Esophagus mucosa (tissue), 1 donor: ENCODE data around the gene IGHMBP2. TPM values are rescaled to one million over a fixed set of nuclear protein-coding genes. Genes with fewer than 3 reads are reported as not detected.

ENCODE experiments used
- ATAC-seq: fragments of 200-7000 bp; cut with Tn5 transposase; one replicate; pipeline ENCODE4 v1.9.1; 2020
- total RNA-seq: library from RNA; stranded (reverse); gene quantifications from one replicate; pipeline ENCODE4 v1.2.4, GENCODE V29; 2023
- donor health status: DM: yes; HTN: yes; CAD: no.

Gene IGHMBP2
- total RNA-seq, 1 donor from 2014 or later: 12.6 TPM

GRCh38 chr11:68928136-68928880 is 24.6 kb downstream of the IGHMBP2 start:
- no peak for ATAC-seq

GRCh38 chr11:68929135-68929534 is 25.4 kb downstream of the IGHMBP2 start:
- ATAC-seq: no peak

GRCh38 chr11:68929706-68930570 is 26.2 kb downstream of the IGHMBP2 start:
- no peak for ATAC-seq

DNA sequence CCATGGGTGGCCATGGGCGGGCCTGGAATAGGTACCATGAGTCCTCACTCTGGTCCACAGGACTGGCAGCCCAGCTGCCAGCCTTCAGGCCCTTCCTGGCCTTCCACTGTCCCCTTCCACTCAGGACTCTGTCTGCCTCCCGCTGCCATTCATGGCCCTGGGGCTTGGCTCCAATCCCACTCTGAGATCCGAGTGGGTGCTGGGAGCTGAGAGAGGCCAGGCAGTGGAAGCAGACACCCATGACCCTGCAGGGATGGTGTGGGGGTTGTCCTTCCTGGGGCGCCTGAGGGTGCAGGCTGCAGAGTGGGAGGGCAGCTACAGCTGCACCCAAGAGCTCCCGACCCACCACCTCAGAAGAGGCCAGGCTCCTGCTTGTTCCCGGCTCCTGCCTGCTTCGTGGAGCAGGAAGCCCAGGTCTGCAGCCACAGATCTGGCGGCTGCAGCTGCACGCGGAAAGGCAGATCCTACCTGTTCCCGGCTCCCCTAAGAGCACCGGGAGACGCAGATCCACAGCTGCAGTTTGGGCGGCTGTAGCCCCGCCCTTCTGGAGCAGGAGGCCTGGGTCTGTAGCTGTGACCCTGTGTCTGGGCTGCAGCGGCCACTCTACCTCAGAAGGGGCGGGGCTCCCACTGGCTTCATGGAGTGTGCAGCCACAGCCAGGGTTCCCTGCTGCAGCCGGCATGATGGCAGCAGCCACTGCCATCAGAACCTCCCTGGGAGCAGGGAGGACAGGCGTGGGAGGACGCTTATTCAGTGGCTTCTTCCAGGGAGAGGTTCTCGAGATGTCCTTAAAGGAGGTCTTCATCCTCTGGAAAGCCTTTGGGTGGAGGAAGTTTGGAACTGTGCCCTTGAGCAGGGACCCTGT is 27.5 kb downstream of the IGHMBP2 start:
- no peak for ATAC-seq

DNA sequence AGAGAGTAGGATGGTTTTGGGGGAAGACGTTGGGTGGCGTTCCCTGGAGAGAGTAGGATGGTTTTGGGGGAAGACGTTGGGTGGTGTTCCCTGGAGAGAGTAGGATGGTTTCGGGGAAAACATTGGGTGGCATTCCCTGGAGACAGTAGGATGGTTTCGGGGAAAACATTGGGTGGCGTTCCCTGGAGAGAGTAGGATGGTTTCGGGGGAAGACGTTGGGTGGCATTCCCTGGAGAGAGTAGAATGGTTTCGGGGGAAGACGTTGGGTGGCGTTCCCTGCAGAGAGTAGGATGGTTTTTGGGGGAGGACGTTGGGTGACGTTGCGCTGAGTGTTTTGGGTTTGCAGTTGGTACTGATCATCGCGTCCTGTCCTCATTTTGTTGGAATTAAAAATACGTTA is 28.2 kb downstream of the IGHMBP2 start:
- ATAC-seq: no peak

DNA sequence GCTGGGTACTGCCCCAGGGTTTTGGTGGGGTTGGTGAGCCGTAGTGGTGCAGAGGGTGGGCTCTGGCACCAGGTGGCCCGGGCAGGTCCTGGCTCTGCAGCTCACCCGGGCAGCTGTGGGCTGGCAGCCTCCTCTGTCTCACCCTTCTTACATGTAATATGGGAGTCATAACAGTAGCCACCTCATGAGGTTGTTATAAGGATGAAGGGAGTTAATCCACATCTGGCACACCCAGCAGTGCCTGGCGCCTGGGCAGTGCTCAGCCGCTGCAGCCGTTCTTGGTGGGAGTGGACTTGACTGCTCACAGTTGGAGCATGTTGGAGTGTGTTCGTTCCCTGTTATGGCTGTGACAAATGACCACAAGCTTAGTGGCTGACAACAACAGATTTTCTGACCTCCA is 28.7 kb downstream of the IGHMBP2 start:
- ATAC-seq: peak; percentile 37

- ATAC-seq: no peak
These were observed 29.4 kb downstream of the IGHMBP2 start for GRCh38 chr11:68932933-68933577.

DNA sequence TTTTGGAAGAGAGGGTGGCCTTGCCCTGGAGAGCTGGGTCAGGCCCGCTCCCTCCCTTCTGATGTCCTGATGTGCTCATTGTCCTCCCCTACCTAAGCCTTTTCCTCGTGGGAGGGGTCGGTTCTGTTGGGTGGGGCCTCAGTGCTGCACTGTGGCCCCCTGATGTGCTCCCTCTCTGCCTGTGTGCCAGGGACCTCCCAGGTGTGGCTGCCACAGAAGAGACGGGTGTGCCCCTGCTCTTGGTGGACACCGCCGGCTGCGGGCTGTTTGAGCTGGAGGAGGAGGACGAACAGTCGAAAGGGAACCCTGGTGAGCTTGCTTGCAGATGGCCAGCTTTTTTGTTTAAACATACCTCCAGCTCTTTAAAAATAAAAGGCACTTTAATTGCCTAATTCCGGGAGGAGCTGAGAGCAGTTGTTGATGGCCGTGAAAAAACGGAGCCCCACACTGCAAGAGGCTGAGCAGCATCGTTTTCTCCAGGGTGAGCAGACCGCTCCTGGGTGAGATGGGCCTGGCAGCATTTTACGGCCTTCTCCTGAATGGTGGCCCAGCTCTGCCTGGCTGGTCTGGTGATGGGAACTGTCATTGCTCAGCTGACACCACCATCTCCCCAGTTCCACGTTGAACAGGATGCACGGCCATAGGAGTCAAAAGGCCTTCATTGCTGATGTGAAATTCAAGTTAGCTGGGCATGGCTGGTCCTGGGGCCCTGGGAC is 30.1 kb downstream of the IGHMBP2 start:
- peak; percentile 7 for ATAC-seq

DNA sequence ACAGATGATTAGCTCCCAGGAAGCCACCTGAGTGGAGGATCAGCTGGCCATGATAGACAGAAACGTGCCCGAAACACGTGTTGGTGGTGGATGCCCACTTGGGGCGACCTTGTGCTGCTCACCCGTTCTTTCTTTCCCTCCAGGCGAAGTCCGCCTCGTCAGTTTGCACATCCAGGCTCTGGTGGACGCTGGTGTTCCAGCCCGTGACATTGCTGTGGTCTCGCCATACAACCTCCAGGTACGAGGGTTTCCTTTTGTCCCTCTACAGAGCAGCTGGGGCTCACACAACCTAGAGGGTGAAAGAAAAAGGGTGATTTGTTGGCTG is 30.6 kb downstream of the IGHMBP2 start:
- ATAC-seq: no peak

- ATAC-seq: no peak
These were observed 31.0 kb downstream of the IGHMBP2 start for GRCh38 chr11:68934666-68935065.

DNA sequence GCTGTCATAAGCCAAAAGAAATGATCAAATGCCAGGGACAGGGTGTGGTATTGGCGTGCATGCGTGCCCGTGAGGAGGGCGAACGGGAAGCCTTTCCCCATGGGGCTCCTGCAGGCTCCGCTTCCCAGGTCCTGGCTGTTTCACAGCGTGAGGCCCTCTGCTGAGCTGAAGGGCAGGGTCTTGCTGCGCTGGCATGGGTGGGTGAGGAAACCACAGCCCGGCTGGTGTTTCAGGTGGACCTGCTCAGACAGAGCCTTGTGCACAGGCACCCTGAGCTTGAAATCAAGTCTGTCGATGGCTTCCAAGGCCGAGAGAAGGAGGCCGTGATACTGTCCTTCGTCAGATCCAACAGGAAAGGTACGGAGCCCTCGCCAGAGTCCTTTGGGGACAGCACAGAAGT is 31.4 kb downstream of the IGHMBP2 start:
- ATAC-seq: no peak

DNA sequence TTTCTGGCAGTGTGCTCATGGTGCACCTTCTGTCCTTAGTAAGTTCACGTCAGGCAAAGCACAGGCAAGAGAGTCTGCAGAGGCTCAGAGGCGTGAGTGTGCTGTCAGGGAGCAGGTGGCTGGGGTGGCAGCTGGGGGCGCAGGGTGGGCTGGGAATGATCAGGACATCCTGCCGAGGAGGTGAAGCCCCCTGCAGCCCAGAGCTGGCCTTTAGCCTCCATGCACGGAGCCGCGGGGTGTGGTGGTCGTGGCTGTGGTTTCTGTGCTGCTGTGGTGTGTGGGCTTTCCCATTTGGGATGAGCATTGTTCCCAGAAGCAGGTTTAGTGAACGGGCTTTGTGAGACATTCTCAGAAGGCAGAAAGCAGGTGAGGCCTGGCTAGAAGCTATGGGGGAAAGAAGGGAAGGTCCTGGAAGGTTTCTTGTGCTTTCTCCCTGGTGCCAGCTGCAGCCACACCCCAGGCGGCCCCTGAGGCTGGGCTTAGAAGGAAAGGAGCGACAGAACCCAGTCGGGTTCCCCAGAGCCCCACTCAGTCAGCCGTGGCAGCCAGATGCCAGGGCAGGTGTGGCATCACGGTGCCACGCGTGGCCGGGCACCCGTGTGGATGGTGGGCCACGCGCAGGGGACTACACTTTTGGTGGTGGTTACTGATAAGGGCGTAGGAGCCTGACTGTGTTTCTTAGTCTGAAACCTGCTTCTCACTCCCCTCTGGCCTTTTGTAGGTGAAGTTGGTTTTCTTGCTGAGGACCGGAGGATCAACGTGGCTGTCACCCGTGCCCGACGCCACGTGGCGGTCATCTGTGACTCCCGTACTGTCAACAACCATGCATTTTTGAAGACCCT is 32.0 kb downstream of the IGHMBP2 start:
- no peak for ATAC-seq

- ATAC-seq: no peak
These were observed 32.6 kb downstream of the IGHMBP2 start for GRCh38 chr11:68936358-68936636.

GRCh38 chr11:68936676-68937620 is 33.3 kb downstream of the IGHMBP2 start:
- no peak for ATAC-seq

GRCh38 chr11:68938088-68938487 is 34.4 kb downstream of the IGHMBP2 start:
- ATAC-seq: no peak

DNA sequence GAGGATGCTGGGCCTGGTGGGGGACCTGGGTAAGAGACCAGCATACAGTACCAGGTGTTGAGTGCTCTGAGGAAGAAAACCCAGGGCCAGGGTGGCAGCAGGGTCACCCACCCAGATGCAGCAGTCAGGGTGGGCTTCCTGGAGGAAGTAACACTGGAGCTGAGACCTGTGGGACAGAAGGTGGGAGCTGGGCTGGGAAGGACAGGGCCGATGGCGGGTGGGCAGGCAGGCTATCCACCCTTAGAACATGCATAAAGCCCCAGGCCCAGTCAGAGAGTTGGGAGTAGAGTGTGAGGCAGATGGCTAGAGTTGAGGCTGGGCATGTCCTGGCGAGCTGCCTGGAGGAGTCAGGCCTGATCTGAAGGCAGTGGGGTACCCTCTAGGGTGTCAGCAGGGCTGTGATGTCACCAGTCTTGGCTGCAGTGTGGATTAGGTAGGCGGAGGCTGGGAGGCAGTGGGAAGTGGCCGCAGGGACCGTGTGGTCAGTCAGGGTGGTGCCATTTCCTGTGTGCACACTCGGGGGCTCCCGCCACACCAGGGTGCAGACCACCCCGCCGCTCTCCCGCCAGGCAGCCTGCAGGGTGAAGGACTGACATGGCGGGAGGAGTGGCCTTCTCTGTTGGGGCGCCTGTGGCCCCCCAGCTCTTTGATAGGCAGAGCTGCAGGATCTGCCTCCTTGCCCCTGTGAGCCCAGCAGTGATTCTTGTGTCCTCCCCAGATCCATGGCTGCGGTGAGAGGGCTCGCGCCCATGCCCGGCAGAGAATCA is 35.3 kb downstream of the IGHMBP2 start:
- ATAC-seq: no peak

GRCh38 chr11:68939583-68940555 is 36.2 kb downstream of the IGHMBP2 start:
- no peak for ATAC-seq
